Measurements from ENCODE around the gene VASN.
"Not testable (repeated sequence)": the region's sequence is repeated elsewhere in the genome, so short reads cannot be mapped to it uniquely, and the experiment has no call there.

VASN gene

GRCh38 chr16:4371357-4372000, at the start of gene VASN:
Gene VASN (plus strand): TSS chr16:4371848. CDS start chr16:4380878, 9,030 bp downstream.
- DNase-seq: peak; percentile 80
- in situ Hi-C loops (cut with HindIII; ENCODE audit: low pct_ligation_motif_present, low pct_unique_long_range_greater_than_20kb, low sequenced_read_pairs): no loop called here

- no peak for DNase-seq
- in situ Hi-C loops (cut with HindIII; ENCODE audit: low pct_ligation_motif_present, low pct_unique_long_range_greater_than_20kb, low sequenced_read_pairs): no loop called here
Observed at GRCh38 chr16:4322121-4323052, 49.3 kb upstream of the VASN start.

GRCh38 chr16:4323071-4323844, 48.4 kb upstream of the VASN start:
- in situ Hi-C loops (cut with HindIII; ENCODE audit: low pct_ligation_motif_present, low pct_unique_long_range_greater_than_20kb, low sequenced_read_pairs): no loop called here
- no peak for DNase-seq

- peak; percentile 35 for DNase-seq
- in situ Hi-C loops (cut with HindIII; ENCODE audit: low pct_ligation_motif_present, low pct_unique_long_range_greater_than_20kb, low sequenced_read_pairs): no loop called here
Observed at GRCh38 chr16:4323845-4324488, 47.7 kb upstream of the VASN start.

- DNase-seq: no peak
- in situ Hi-C loops (cut with HindIII; ENCODE audit: low pct_ligation_motif_present, low pct_unique_long_range_greater_than_20kb, low sequenced_read_pairs): no loop called here
Observed at GRCh38 chr16:4324492-4325252, 47.0 kb upstream of the VASN start.

GRCh38 chr16:4325253-4325758, 46.3 kb upstream of the VASN start:
- in situ Hi-C loops (cut with HindIII; ENCODE audit: low pct_ligation_motif_present, low pct_unique_long_range_greater_than_20kb, low sequenced_read_pairs): no loop called here
- DNase-seq: no peak

GRCh38 chr16:4327386-4328045, 44.1 kb upstream of the VASN start:
- DNase-seq: no peak
- in situ Hi-C loops (cut with HindIII; ENCODE audit: low pct_ligation_motif_present, low pct_unique_long_range_greater_than_20kb, low sequenced_read_pairs): no loop called here

GRCh38 chr16:4328046-4328781, 43.4 kb upstream of the VASN start:
- DNase-seq: no peak
- in situ Hi-C loops (cut with HindIII; ENCODE audit: low pct_ligation_motif_present, low pct_unique_long_range_greater_than_20kb, low sequenced_read_pairs): no loop called here

- no peak for DNase-seq
- in situ Hi-C loops (cut with HindIII; ENCODE audit: low pct_ligation_motif_present, low pct_unique_long_range_greater_than_20kb, low sequenced_read_pairs): no loop called here
Observed at GRCh38 chr16:4328782-4329775, 42.6 kb upstream of the VASN start.

- peak; percentile 73 for DNase-seq
Observed at GRCh38 chr16:4330277-4330874, 41.3 kb upstream of the VASN start.

GRCh38 chr16:4332083-4332482, 39.6 kb upstream of the VASN start:
- DNase-seq: no peak
- in situ Hi-C loops (cut with HindIII; ENCODE audit: low pct_ligation_motif_present, low pct_unique_long_range_greater_than_20kb, low sequenced_read_pairs): no loop called here

More at GRCh38 chr16:4330277-4330874, 41.3 kb upstream of the VASN start:
- in situ Hi-C loops (cut with HindIII; ENCODE audit: low pct_ligation_motif_present, low pct_unique_long_range_greater_than_20kb, low sequenced_read_pairs): no loop called here

GRCh38 chr16:4332623-4333307, 38.9 kb upstream of the VASN start:
- no peak for DNase-seq
- in situ Hi-C loops (cut with HindIII; ENCODE audit: low pct_ligation_motif_present, low pct_unique_long_range_greater_than_20kb, low sequenced_read_pairs): no loop called here

- in situ Hi-C loops (cut with HindIII; ENCODE audit: low pct_ligation_motif_present, low pct_unique_long_range_greater_than_20kb, low sequenced_read_pairs): no loop called here
- no peak for DNase-seq
Observed at GRCh38 chr16:4333308-4333638, 38.4 kb upstream of the VASN start.

GRCh38 chr16:4333714-4334113, 37.9 kb upstream of the VASN start:
- DNase-seq; in situ Hi-C loops (cut with HindIII; ENCODE audit: low pct_ligation_motif_present, low pct_unique_long_range_greater_than_20kb, low sequenced_read_pairs): not testable (repeated sequence)
